H1 (cell line): Measurements from ENCODE around the gene MCUB. TPM values are rescaled to one million over a fixed set of nuclear protein-coding genes. Genes with fewer than 3 reads are reported as not detected.

Experiments
- CTCF ChIA-PET: fragments of 300-600 bp; sonication (Branson Sonifier 250); formaldehyde crosslinking; loops from one replicate; lab custom pipeline; 2021; ENCODE audit not compliant: partially characterized antibody; lab: Charles Lee
- POLR2A ChIA-PET: fragments of 300-600 bp; sonication (Branson Sonifier 250); formaldehyde crosslinking; loops from one replicate; lab custom pipeline; 2021; ENCODE audit warnings: inconsistent platforms; ENCODE audit not compliant: partially characterized antibody; lab: Charles Lee
- DNase-seq, 2 experiments: peaks; one replicate each; pipeline versions ENCODE4 v3.0.0 to v3.0.0-alpha.2; 2010 to 2022; ENCODE audit warnings: low spot score in 2 of 2, low read depth in 1 of 2, mixed read lengths in 1 of 2
- FAIRE-seq: peaks from 2 replicates; lab custom pipeline; 2011; peaks lifted over from hg19 to GRCh38; lab: Jason Lieb, UNC
- H2AFZ ChIP-seq: 2 replicates; pipeline ENCODE4 v1.8.1; 2012; ENCODE audit warnings: low read length, inconsistent platforms
- H2AK5ac ChIP-seq: 2 replicates; pipeline ENCODE4 v1.6.1; 2013; ENCODE audit warnings: low read depth, low read length
- H2BK120ac ChIP-seq: replicated peaks from 2 replicates; pipeline ENCODE3; 2013; ENCODE audit warnings: low read depth, low read length, inconsistent platforms
- H2BK12ac ChIP-seq: 2 replicates; pipeline ENCODE4 v1.6.1; 2013; ENCODE audit warnings: low read depth, low read length
- H2BK15ac ChIP-seq: 2 replicates; pipeline ENCODE4 v1.6.1; 2013; ENCODE audit warnings: low read length
- H2BK20ac ChIP-seq: 2 replicates; pipeline ENCODE4 v1.6.1; 2013; ENCODE audit warnings: low read length
- H2BK5ac ChIP-seq: 2 replicates; pipeline ENCODE4 v1.6.1; 2013; ENCODE audit warnings: low read depth, low read length
- H3K14ac ChIP-seq: 2 replicates; pipeline ENCODE4 v1.6.1; 2013; ENCODE audit warnings: inconsistent platforms; ENCODE audit not compliant: insufficient read length
- H3K18ac ChIP-seq: 2 replicates; pipeline ENCODE4 v1.6.1; 2013; ENCODE audit warnings: low read length; ENCODE audit errors: extremely low read depth
- H3K23ac ChIP-seq: 2 replicates; pipeline ENCODE4 v1.6.1; 2013; ENCODE audit warnings: inconsistent platforms; ENCODE audit not compliant: insufficient read length
- H3K23me2 ChIP-seq: 2 replicates; pipeline ENCODE4 v1.6.1; 2013; ENCODE audit warnings: low read depth, low read length
- H3K27ac ChIP-seq: 2 replicates; pipeline ENCODE4 v1.6.1; 2011; ENCODE audit warnings: low read depth, low read length, inconsistent platforms
- H3K27me3 ChIP-seq, 4 experiments: replicated peaks in 1 of 4; 1 replicate in 1 of 4; 2 replicates in 3 of 4; pipeline versions ENCODE4 v1.6.1 to v1.8.1; 2011 to 2013; ENCODE audit warnings: low read length in 3 of 4, mild to moderate bottlenecking in 3 of 4, inconsistent platforms in 2 of 4, mixed read lengths in 2 of 4, moderate library complexity in 1 of 4; ENCODE audit not compliant: control insufficient read depth in 3 of 4, insufficient read depth in 3 of 4; ENCODE audit errors: extremely low read depth in 1 of 4
- H3K36me3 ChIP-seq, 4 experiments: 2 replicates each; pipeline versions ENCODE4 v1.6.1 to v1.8.1; 2011 to 2013; ENCODE audit warnings: mild to moderate bottlenecking in 4 of 4, low read length in 3 of 4, moderate library complexity in 2 of 4, control low read depth in 1 of 4, inconsistent platforms in 1 of 4; ENCODE audit not compliant: insufficient read depth in 4 of 4, control insufficient read depth in 2 of 4
- H3K4ac ChIP-seq: replicated peaks from 2 replicates; pipeline ENCODE3; 2013; ENCODE audit warnings: low read length, low read depth, mixed read lengths, inconsistent platforms; ENCODE audit not compliant: insufficient read length
- H3K4me1 ChIP-seq, 4 experiments: replicated peaks in 1 of 4; 1 replicate in 1 of 4; 2 replicates in 3 of 4; pipeline versions ENCODE4 v1.6.1 to v1.8.1; 2011 to 2013; ENCODE audit warnings: low read length in 3 of 4, inconsistent platforms in 2 of 4, mixed read lengths in 1 of 4; ENCODE audit not compliant: insufficient read depth in 4 of 4, control insufficient read depth in 3 of 4
- H3K4me2 ChIP-seq, 2 experiments: 2 replicates each; pipeline versions ENCODE4 v1.6.1 to v1.8.1; 2011 to 2013; ENCODE audit warnings: low read depth in 2 of 2, low read length in 2 of 2, control low read depth in 1 of 2, inconsistent platforms in 1 of 2, mild to moderate bottlenecking in 1 of 2; ENCODE audit not compliant: insufficient read depth in 1 of 2
- H3K4me3 ChIP-seq, 4 experiments: fragments of 200-600, 300-600 bp in 1 of 4; sonication (generic), shearing (Covaris generic), sonication (Bioruptor Twin) in 1 of 4; 2 replicates each; pipeline versions ENCODE4 v1.5.1 to v1.8.1; 2011 to 2016; ENCODE audit warnings: low read length in 4 of 4, low read depth in 3 of 4, control low read depth in 2 of 4, inconsistent platforms in 2 of 4, mild to moderate bottlenecking in 2 of 4, mixed read lengths in 1 of 4, moderate library complexity in 1 of 4; ENCODE audit not compliant: insufficient read depth in 2 of 4; ENCODE audit errors: extremely low read depth in 1 of 4
- H3K56ac ChIP-seq: replicated peaks from 2 replicates; pipeline ENCODE3; 2013; ENCODE audit warnings: low read depth, mild to moderate bottlenecking, mixed read lengths, low read length, inconsistent platforms; ENCODE audit not compliant: insufficient read length
- H3K79me1 ChIP-seq: 2 replicates; pipeline ENCODE4 v1.6.1; 2013; ENCODE audit warnings: low read depth, low read length, control low read depth
- H3K79me2 ChIP-seq, 2 experiments: 2 replicates each; pipeline versions ENCODE4 v1.6.1 to v1.8.1; 2012 to 2013; ENCODE audit warnings: low read length in 2 of 2, mild to moderate bottlenecking in 2 of 2, inconsistent platforms in 1 of 2; ENCODE audit not compliant: insufficient read depth in 2 of 2, control insufficient read depth in 1 of 2
- H3K9ac ChIP-seq, 4 experiments: replicated peaks in 1 of 4; 1 replicate in 1 of 4; 2 replicates in 3 of 4; pipeline versions ENCODE4 v1.6.1 to v1.8.1; 2011 to 2013; ENCODE audit warnings: low read depth in 3 of 4, low read length in 3 of 4, control low read depth in 2 of 4, mild to moderate bottlenecking in 2 of 4, moderate library complexity in 2 of 4, inconsistent platforms in 1 of 4; ENCODE audit errors: extremely low read depth in 1 of 4
- H3K9me3 ChIP-seq, 2 experiments: 2 replicates each; pipeline versions ENCODE4 v1.6.1 to v1.8.1; 2012 to 2013; ENCODE audit warnings: mild to moderate bottlenecking in 2 of 2, moderate library complexity in 2 of 2, control low read depth in 1 of 2, inconsistent platforms in 1 of 2, low read depth in 1 of 2, low read length in 1 of 2, mixed read lengths in 1 of 2; ENCODE audit not compliant: insufficient read depth in 2 of 2
- H4K20me1 ChIP-seq, 2 experiments: replicated peaks in 1 of 2; 2 replicates each; pipeline versions ENCODE3 to v1.8.1; 2011 to 2013; ENCODE audit warnings: inconsistent platforms in 2 of 2, low read length in 2 of 2, mild to moderate bottlenecking in 1 of 2; ENCODE audit not compliant: insufficient read depth in 2 of 2, control insufficient read depth in 1 of 2
- H4K5ac ChIP-seq: 2 replicates; pipeline ENCODE4 v1.6.1; 2013; ENCODE audit warnings: low read length, low read depth, mixed read lengths, inconsistent platforms; ENCODE audit not compliant: insufficient read length
- H4K8ac ChIP-seq: 2 replicates; pipeline ENCODE4 v1.8.0; 2013; ENCODE audit warnings: mild to moderate bottlenecking, moderate library complexity, low read length, inconsistent platforms; ENCODE audit not compliant: insufficient read depth; ENCODE audit errors: extremely low read depth
- H4K91ac ChIP-seq: replicated peaks from 2 replicates; pipeline ENCODE3; 2013; ENCODE audit warnings: low read length, mixed read lengths, inconsistent platforms; ENCODE audit not compliant: insufficient read length
- ASH2L ChIP-seq: fragments of 200-600, 300-600 bp; sonication (generic); IDR thresholded peaks from one replicate; pipeline ENCODE4 v1.7.1; 2017; ENCODE audit warnings: low read length
- ATF3 ChIP-seq: IDR thresholded peaks from 2 replicates; pipeline ENCODE4 v1.6.1; 2011; ENCODE audit warnings: low read depth, mild to moderate bottlenecking, low read length; ENCODE audit not compliant: insufficient read depth
- CBX8 ChIP-seq: fragments of 300-800, 300-1000 bp; sonication (generic); IDR thresholded peaks from 2 replicates; pipeline ENCODE4 v1.7.1; 2016; ENCODE audit warnings: low read depth, low read length, borderline replicate concordance
- KDM1A ChIP-seq: fragments of 200-600, 300-600 bp; sonication (generic); IDR thresholded peaks from 2 replicates; pipeline ENCODE4 v1.7.1; 2016; ENCODE audit warnings: mild to moderate bottlenecking, low read length, borderline replicate concordance
- NRF1 ChIP-seq: IDR thresholded peaks from 2 replicates; pipeline ENCODE4 v1.6.1; 2011; ENCODE audit warnings: mild to moderate bottlenecking, low read depth, low read length, improper control_type of control experiment
- RBBP5 ChIP-seq: IDR thresholded peaks from 2 replicates; pipeline ENCODE4 v1.7.1; 2012; ENCODE audit warnings: low read depth, mild to moderate bottlenecking, inconsistent platforms, low read length, moderate library complexity, borderline replicate concordance
- SIRT6 ChIP-seq: IDR thresholded peaks from one replicate; pipeline ENCODE4 v1.7.1; 2012; ENCODE audit warnings: low read length, inconsistent platforms
- SP1 ChIP-seq: IDR thresholded peaks from 2 replicates; pipeline ENCODE4 v1.6.1; 2011; ENCODE audit warnings: low read depth, low read length
- WGBS, 2 experiments: shearing (Covaris generic) in 1 of 2; methylation state at CpG; one replicate each; pipeline versions ENCODE4 v1.1.6 to v1.1.7; 2013 to 2015; ENCODE audit warnings: low lambda C conversion rate in 2 of 2, mixed read lengths in 2 of 2, inconsistent platforms in 1 of 2, low coverage in 1 of 2, missing lambda C conversion rate in 1 of 2; ENCODE audit not compliant: insufficient replicate concordance in 2 of 2, insufficient coverage in 1 of 2, insufficient read length in 1 of 2; ENCODE audit errors: extremely low coverage in 1 of 2, missing lambda C conversion rate in 1 of 2; 5-methylcytosine and 5-hydroxymethylcytosine counted together
- polyA plus RNA-seq, 7 experiments: library from polyadenylated mRNA; depleted of rRNA in 3 of 7; stranded (reverse) in 5 of 7; unstranded in 2 of 7; fragments of >200 nt in 5 of 7; fragments of 200-250 nt in 2 of 7; gene quantifications; 1 replicate in 5 of 7; 2 replicates in 1 of 7; 4 replicates in 1 of 7; pipeline versions ENCODE4 v1.2.1 to v1.2.3, GENCODE V29; 2011 to 2013; ENCODE audit warnings: missing spikeins in 2 of 7, mixed read lengths in 2 of 7
- total RNA-seq: library from RNA; stranded (reverse); fragmentation: NEBNext Ultra II Directional; extraction: Animal tissue kit (Norgen Biotek cat#: 25700); gene quantifications from 2 replicates; pipeline ENCODE4 v1.2.1, GENCODE V29; 2021

The MCUB gene
- total and polyA plus RNA-seq, 2 of the 8 experiments (the other 6 are each of a cell fraction or from before 2014, with no cell fraction given): 15.2 to 19.4 TPM

GRCh38 chr4:109657854-109658418, 97.9 kb downstream of the MCUB start:
- no peaks in the 10 kb centered on the region for H3K27me3 ChIP-seq
- H3K4ac ChIP-seq: no peak overlapping the region
- no peak overlapping the region for H2BK15ac ChIP-seq
- H3K23me2 ChIP-seq: no peaks in the 10 kb centered on the region
- H3K14ac ChIP-seq: no peak overlapping the region
- H3K18ac ChIP-seq: no peak overlapping the region
- no peak for TF ChIP-seq NRF1
- no peak for TF ChIP-seq SIRT6
- TF ChIP-seq ATF3: no peak
- TF ChIP-seq KDM1A: no peak
- TF ChIP-seq CBX8: no peak
- no peak for TF ChIP-seq RBBP5
- no peak for TF ChIP-seq SP1
- no peak for TF ChIP-seq ASH2L
- no peaks in the 10 kb centered on the region for H3K9me3 ChIP-seq
- no peak overlapping the region for H2BK12ac ChIP-seq
- H2AFZ ChIP-seq: no peak overlapping the region
- no peak overlapping the region for H2BK20ac ChIP-seq
- peaks cover 0 to 7% (median 1%) of the 10 kb centered on the region in 4 experiments; a peak in 4 of 7 replicates for H3K4me1 ChIP-seq
- ChIA-PET POLR2A (no interaction called here), CTCF (interaction anchor here (1.2 kb wide), 1 partner anchor 17 kb away, joined by 3 read pairs; no protein-coding TSS in a partner anchor)
- no peak overlapping the region for H4K8ac ChIP-seq
- no peak overlapping the region for H2BK120ac ChIP-seq
- H3K23ac ChIP-seq: no peak overlapping the region
- H4K5ac ChIP-seq: no peak overlapping the region
- H3K9ac ChIP-seq: no peak overlapping the region
- DNase-seq: no peak
- FAIRE-seq: no peak
- H3K4me2 ChIP-seq: no peak overlapping the region
- no peaks in the 10 kb centered on the region for H3K36me3 ChIP-seq
- no peaks in the 10 kb centered on the region; the same call in 1 of the 2 replicates for H3K79me1 ChIP-seq
- no peak overlapping the region for H2AK5ac ChIP-seq
- H3K56ac ChIP-seq: no peak overlapping the region
- H3K27ac ChIP-seq: no peak overlapping the region
- no peaks in the 10 kb centered on the region for H3K79me2 ChIP-seq
- H4K20me1 ChIP-seq: no peaks in the 10 kb centered on the region
- H2BK5ac ChIP-seq: no peak overlapping the region
- 92% methylated on average over 9 of the region's 9 CpGs; no CpG with 5 or more reads in 1 of the 2 experiments for WGBS, 2 experiments
- no peak overlapping the region for H3K4me3 ChIP-seq
- H4K91ac ChIP-seq: no peak overlapping the region
